GM12873 (cell line): ENCODE measurements around the gene FAM114A1.

Experiments
- CTCF ChIP-seq: IDR thresholded peaks from 2 replicates; pipeline ENCODE4 v1.5.1; 2012; ENCODE audit warnings: low read depth, mild to moderate bottlenecking, moderate library complexity, low read length, control low read depth; ENCODE audit not compliant: insufficient read depth; ENCODE audit errors: missing control alignments

FAM114A1 gene

GRCh38 chr4:38842994-38843393 is 24.6 kb upstream of the FAM114A1 start:
- TF ChIP-seq CTCF: no peak

DNA sequence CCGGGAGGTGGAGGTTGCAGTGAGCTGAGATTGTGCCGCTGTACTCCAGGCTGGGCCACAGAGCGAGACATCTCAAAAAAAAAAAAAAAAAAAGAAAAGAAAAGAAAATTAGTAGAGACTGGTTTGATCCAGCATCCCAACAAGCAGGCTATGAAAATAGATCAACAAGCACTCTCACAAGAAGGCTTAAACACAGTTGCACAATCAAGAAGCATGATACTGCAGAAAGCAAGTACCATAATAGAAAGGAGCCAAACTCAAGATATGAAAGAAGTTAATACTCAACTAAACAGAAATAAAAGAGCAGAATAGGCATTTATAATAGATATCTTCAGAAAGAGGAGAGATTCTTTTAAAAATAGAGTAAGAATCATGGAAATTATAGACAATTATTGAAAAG is 21.6 kb upstream of the FAM114A1 start:
- TF ChIP-seq CTCF: no peak

- no peak for TF ChIP-seq CTCF
These were observed 12.1 kb upstream of the FAM114A1 start for GRCh38 chr4:38855466-38855865.

GRCh38 chr4:38856046-38856445 is 11.6 kb upstream of the FAM114A1 start:
- no peak for TF ChIP-seq CTCF

DNA sequence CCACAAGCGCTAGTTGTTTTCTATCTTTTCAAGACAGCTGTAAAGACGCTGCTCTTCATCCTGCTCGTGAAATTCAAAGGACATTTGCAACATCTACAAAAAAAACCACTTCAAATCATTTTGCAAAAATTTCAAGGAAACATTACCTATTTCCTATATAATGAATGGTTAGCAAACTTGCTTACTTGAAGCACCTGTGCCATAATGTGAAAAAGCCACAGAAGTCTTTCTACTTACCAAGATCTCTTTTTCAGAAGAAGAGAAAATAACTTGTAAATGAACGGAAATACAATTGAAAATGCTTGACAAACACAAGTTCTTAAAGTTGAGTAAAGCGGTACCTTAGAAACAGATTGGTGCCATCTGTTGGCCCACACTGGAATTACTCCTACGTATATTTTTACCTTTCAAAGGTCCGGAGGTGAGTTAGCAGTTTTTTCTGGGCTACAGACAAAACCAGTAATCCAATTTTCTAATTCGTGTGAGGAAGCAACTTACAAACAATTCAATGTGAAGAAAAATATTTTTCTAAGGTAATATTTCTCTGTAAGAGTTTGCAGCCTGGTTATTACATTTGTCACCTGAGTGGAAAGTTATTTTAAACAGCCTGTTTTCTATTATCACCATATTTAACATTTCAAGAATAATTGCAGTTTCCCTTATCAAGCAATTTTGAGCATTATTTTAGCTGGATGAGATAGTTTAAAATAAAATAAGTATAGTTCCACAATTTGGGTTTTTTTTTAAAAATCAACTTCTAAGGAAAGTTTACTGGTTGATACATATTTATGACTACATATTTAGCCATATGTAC is 10.9 kb upstream of the FAM114A1 start, which contains the start of gene TLR6:
TSS of gene TLR6 (minus strand) at position 294 of the 814 bp plus-strand sequence. CDS start 27,344 bp downstream, outside the sequence.
- TF ChIP-seq CTCF: peak; percentile 72

- no peak for TF ChIP-seq CTCF
These were observed 10.1 kb upstream of the FAM114A1 start for GRCh38 chr4:38857354-38858096.

DNA sequence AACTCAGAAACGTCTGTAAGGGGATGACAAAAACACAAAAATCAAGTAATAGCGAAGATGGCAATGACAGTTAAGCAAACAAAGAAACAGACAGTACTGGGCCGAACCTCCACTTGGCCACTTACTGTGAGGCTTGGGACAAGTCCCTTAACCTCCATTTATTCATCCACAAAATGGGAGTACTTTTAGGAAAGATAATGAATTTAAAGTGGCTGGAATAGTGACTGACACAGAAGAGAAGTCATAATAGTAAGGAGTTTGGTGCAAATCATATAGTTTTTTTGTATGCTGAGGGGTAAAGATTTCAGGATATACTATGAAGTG is 9.5 kb upstream of the FAM114A1 start:
- no peak for TF ChIP-seq CTCF
